Stimulated activated CD8-positive, alpha-beta memory T cell treated with anti-CD3 and anti-CD28 coated beads, Interleukin-12 subunit alpha, Interleukin-12 subunit beta, amount 100 ng/mL, for 24 hours (primary cell): ENCODE measurements around the gene FLOT1.
"Not testable (repeated sequence)": the region's sequence is repeated elsewhere in the genome, so short reads cannot be mapped to it uniquely, and the experiment has no call there.

ENCODE experiments used
- DNase-seq: peaks from one replicate; pipeline ENCODE4 v3.0.0-alpha.2; 2020; ENCODE audit errors: extremely low read depth

The FLOT1 gene

GRCh38 chr6:30767158-30767943 lies 24.9 kb upstream of the FLOT1 start:
- no peak for DNase-seq

GRCh38 chr6:30766461-30767157 lies 24.1 kb upstream of the FLOT1 start:
- DNase-seq: no peak

GRCh38 chr6:30765495-30765894 lies 23.0 kb upstream of the FLOT1 start:
- not testable (repeated sequence) for DNase-seq

DNA sequence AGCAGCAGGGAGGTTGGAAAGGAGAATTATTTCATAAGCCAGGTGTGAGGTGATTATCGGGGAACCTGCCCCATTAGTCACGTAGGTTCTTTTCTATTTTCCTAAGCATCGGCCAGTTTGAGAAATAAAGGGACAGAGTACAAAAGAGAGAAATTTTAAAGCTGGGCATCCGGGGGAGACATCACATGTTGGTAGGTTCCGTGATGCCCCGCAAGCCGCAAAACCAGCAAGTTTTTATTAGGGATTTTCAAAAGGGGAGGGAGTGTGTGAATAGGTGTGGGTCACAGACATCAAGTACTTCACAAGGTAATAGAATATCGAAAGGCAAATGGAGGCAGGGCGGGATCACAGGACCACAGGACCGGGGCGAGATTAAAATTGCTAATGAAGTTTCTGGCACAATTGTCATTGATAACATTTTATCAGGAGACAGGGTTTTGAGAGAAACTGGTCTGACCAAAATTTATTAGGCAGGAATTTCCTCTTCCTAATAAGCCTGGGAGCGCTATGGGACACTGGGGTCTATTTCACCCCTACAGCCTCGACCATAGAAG lies 22.1 kb upstream of the FLOT1 start:
- DNase-seq: not testable (repeated sequence)

DNA sequence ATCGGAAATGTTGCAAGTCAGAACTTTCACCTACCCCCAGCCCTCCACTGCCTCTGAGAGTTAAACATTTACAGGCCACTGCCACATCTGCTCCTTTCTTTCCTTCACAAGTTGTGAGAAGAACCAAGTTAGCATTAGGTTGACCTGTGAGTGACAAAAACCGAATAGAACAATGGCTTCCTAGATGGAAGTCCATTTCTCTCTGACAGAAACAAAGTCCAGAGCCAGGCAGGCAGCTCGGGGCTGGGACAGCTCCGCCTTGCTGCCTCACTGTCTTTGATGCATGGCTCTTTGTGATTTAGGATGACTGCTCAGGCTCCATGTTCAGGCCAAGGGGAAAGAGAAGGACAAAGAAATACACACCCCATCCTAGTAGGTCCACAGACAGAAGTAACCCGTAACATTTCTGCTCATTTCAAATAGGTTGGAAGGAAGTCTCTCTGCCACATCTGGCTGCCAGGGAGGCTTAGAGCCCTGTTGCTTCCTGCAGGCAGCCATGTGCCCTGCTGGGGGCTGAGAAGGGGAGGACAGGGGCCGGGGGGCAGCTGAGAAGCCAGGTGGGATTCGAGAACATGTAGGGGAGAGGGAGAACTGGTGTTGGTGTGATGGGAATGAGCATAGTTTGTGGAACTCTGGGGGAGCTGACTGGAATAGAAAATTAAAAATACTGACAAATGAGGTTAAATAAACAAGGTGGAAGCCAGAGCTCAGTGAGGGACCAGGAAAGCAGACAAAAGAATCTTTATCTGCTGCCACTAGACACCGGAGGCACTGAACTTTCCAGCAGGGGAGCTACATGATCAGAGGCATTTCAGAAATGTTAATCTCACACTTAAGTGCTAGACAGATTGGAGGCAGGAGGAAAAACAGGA lies 21.4 kb upstream of the FLOT1 start:
- DNase-seq: no peak

DNA sequence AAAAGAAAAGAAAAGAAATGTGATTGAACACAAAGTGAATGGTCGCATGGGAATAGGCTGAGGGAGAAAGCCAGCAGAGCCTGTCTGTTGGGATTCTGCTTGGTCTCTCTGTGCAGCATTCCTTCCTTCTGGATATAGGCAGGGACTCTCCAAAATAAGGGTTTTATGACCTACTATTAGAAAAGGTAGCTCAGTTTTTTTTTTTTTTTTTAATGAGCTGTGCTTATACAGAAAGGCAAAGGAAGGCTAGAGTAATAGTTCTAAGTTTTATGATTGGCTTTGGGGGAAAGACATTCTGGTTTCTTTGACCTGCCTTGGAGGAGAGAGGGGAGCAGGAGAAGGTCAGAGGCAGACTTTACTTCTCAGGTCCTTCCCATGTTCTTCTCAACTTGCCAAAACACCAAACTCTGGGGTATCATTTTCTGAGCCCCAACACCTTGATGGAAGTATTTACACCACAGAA lies 20.7 kb upstream of the FLOT1 start:
- no peak for DNase-seq

DNA sequence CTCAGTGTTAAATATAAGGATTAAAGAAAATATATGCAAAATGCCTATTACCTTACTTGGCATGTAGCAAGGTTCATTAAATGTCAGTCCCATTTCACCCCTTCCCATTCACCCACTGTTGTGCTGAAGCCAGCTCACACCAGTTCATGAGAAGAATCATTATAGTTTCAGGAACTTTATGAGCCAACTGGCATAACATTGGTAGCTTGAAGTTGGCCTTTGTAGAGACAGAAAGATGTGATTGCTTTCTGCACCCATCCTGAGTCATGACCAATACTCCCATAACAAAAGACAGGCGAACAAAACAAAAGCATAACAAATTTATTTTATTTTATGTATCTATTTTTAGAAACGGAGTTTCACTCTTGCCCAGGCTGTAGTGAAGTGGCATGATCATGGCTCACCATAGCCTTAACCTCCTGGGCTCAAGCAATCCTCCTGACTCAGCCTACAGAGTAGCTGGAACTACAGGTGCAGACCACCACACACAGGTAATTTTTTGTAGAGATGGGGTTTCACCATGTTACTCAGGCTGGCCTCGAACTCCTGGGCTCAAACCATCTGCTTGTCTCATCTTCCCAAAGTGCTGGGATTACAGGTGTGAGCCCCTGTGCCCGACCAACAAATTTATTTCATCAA lies 19.4 kb upstream of the FLOT1 start:
- DNase-seq: no peak

GRCh38 chr6:30760549-30760948 lies 18.1 kb upstream of the FLOT1 start:
- no peak for DNase-seq

DNA sequence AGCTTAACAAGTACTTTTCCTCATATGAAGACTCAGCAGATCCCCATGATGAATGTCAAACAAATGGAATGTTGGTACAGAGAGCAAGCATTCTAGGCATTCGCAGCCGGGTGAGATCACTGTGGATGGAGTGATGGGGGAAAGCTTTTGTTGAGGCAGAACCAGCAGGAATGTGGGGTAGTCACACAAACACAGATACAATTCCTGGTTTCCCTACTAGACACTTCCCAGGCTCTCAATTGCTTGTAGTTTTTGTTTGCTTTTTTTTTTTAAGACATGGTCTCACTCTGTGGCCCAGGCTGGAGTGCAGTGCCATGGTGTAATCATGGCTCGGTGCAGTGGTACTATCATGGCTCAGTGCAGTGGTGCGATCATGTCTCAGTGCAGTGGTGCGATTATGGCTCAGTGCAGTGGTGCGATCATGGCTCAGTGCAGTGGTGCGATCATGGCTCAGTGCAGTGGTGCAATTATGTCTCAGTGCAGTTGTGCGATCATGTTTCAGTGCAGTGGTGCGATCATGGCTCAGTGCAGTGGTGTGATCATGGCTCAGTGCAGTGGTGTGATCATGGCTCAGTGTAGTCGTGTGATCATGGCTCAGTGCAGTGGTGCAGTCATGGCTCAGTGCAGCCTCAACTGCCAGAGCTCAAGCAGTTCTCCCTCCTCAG lies 17.2 kb upstream of the FLOT1 start:
- no peak for DNase-seq

DNA sequence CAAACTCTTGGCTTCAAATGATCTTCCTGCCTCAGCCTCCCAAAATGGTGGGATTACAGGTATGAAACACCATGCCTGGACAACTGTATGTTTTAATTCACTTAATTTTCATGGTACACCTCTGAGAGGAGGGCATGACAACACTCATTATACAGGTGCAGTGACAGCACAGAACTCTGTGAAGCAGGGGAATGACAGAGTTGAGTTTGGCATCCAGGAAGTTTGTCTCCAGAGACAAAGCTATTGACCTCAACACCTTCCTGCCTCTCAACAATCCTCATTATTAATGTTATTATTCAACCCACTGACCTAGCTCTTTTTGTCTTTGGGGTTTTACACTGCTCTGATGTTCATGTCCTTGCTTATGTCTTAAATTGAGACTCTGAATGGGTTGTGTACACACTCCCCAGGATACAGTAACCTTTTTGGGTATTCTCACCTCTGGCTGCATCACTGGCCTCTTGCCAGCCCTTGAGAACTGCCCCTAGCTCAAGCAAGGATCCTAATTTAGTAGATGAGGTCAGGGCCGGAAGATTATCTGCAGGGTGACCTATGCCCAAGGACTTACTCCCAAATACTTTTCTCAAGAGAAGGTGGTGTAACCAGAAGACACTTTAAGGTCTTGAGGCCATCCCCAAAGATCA lies 14.9 kb upstream of the FLOT1 start:
- no peak for DNase-seq

- DNase-seq: not testable (repeated sequence)
Observed at GRCh38 chr6:30756405-30757003, 14.0 kb upstream of the FLOT1 start.

GRCh38 chr6:30754631-30755030 lies 12.1 kb upstream of the FLOT1 start:
- no peak for DNase-seq

DNA sequence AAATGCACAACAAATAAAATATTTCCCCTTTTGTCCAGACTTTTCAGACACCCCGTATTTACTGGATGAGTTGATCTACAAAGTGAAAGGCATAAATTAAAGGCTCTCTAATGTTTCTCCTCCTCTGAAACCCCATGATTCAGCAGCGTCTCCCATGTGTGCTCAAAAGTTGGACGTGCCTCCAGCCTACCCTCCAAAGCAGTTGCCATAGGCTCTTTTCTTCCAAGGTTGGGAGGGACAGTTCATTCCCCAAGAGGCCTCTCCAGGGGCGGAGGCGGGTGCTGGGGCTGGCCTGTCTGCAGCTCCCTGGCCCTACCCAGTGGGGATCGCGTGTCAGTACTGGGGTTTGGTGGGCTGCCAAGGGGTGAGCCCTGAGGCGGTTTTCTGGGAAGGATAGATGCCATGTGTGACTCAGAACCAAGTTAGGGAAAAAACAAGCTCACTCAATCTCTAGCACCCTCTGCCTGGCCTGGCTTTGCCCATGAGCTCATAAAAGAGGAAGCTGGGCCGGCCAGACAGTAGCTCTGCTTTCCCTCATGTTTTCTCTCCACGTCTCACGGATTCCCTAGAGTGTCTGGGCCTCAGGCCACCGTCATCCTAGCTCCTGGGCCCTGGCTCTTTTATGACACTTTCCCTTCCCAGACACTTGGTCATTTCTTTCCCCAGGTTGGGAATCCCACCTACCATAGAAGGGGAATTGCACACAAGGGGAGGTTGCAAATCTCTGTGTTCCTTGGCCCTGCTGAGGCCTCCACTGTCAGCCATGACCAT lies 9.9 kb upstream of the FLOT1 start:
- DNase-seq: no peak

DNA sequence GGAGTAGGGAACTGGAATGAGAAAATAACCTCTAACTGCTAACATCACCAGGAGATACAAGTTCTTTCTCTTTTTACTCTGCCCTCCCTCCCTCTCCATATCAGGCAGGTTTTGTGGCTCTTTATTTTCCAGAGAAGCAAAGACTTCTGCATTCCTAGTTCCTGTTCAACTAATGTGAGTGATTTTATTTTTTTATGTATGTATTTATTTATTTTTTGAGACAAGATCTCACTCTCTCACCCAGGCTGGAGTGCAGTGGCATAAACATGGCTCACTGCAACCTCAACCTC lies 7.8 kb upstream of the FLOT1 start:
- no peak for DNase-seq

DNA sequence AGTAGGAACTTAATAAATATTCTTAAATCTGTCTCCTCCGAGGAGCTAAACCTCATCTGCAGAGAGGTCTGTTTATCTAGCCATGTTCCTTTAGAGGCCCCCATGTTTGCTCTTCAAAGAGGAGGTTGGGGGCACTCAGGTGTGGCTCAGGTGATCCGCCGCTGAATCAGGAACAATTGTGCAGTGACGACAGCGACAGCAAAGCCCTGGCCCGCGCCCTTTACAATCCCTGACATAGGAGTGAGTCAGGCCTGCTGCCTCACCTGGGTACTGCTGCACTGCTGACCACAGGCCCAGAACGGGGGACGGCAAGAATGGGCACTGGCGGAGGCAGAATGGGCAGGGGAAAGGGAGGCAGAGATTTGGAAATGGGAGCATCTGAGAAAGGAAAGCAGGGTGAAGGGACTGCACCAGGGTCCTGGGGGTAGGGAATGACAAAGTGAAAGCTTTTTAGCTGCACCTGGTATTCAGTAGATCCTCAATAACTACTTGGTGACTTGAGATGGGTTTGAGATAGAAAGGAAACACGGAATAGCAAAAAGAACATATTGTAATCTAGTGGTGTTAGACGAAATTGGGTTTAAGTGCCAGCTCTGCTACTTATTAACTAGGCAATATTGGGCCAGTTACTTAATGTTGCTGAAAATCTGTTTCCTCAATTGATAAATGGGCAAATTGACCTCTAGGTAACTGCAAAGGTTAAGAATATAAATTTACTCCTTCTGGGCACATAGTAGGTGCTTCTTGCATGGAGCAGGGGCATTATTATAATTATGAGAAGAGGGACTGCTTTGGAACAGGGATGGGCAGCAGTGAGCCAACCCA lies 7.3 kb upstream of the FLOT1 start:
- no peak for DNase-seq

GRCh38 chr6:30748851-30749540 lies 6.5 kb upstream of the FLOT1 start:
- no peak for DNase-seq

DNA sequence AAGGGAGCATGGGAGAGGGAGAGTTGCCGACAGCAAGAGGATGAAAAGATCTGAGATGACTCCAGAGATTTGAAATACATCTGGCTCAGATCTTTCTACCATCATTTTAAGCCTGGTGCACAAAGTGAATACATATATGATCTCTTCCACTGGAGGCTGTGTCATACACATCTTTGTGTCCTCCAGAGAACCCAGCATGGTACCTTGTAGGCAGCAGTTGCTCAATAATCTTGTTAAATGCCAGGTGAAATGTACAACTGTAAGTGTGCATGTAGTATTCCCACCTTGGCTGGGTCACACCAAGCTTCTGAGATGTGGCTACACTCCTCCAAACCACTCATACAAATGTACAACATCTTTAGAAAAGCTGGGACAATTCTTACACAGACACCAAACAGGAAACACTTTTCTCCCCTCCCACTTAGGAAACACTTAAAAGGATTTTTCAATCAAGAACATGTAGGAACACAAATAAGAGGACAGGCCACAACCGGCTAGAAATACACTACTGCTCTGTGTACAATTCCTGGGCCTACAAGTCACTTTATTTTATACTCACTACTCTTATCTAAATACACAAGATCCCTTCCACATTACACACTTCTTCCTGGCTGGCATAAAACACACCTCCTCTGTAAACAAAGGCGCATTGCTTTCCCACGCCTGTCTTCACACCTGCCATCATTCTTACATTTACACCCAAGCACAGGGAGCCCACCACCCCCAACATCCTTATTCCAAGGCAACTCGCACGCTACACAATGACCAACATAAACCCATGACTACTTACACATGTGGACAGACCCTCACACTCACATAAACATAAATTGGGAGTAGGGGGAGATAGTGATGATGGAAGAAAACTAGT lies 5.6 kb upstream of the FLOT1 start:
- no peak for DNase-seq
